HEK293T (cell line): ENCODE measurements around the gene DEFB121.

Experiments
- CTCF ChIA-PET: fragments of 350-600 bp; formaldehyde crosslinking; extraction: SDS; loops from one replicate; lab custom pipeline; 2021; ENCODE audit warnings: antibody characterized with exemption, inconsistent platforms; lab: Yijun Ruan, JAX
- POLR2A ChIA-PET: fragments of 350-600 bp; formaldehyde crosslinking; extraction: SDS; loops from one replicate; lab custom pipeline; 2020; ENCODE audit warnings: antibody characterized with exemption, inconsistent platforms; lab: Yijun Ruan, JAX
- DNase-seq: peaks from one replicate; pipeline ENCODE4 v3.0.0; 2012; ENCODE audit warnings: mixed read lengths; ENCODE audit errors: extremely low spot score
- ARNT ChIP-seq: fragments of 450-650 bp; IDR thresholded peaks from 2 replicates; pipeline ENCODE4 v1.6.1; 2017; ENCODE audit warnings: mild to moderate bottlenecking
- BHLHE40 ChIP-seq: fragments of 450-650 bp; IDR thresholded peaks from 2 replicates; pipeline ENCODE4 v1.6.1; 2016; ENCODE audit warnings: mild to moderate bottlenecking, moderate library complexity, borderline replicate concordance
- CTBP1 ChIP-seq: fragments of 450-650 bp; IDR thresholded peaks from 2 replicates; pipeline ENCODE4 v1.6.1; 2016; ENCODE audit warnings: borderline replicate concordance
- ELF4 ChIP-seq: fragments of 450-650 bp; IDR thresholded peaks from 2 replicates; pipeline ENCODE4 v1.6.1; 2017; ENCODE audit warnings: antibody characterized with exemption
- FOXA1 ChIP-seq: fragments of 450-650 bp; IDR thresholded peaks from 2 replicates; pipeline ENCODE4 v1.6.1; 2016; ENCODE audit warnings: mild to moderate bottlenecking
- FOXK2 ChIP-seq: fragments of 450-650 bp; IDR thresholded peaks from 2 replicates; pipeline ENCODE4 v1.6.1; 2016; ENCODE audit warnings: mild to moderate bottlenecking
- FOXM1 ChIP-seq: fragments of 450-650 bp; IDR thresholded peaks from 2 replicates; pipeline ENCODE4 v1.6.1; 2017; ENCODE audit warnings: mild to moderate bottlenecking, borderline replicate concordance
- HDGF ChIP-seq: fragments of 450-650 bp; IDR thresholded peaks from 2 replicates; pipeline ENCODE4 v1.6.1; 2017; ENCODE audit warnings: antibody characterized with exemption, borderline replicate concordance
- L3MBTL2 ChIP-seq: fragments of 450-650 bp; conservative IDR thresholded peaks from 2 replicates; pipeline ENCODE4 v1.6.1; 2016; ENCODE audit warnings: mild to moderate bottlenecking
- LEF1 ChIP-seq: fragments of 450-650 bp; IDR thresholded peaks from 2 replicates; pipeline ENCODE4 v1.6.1; 2017; ENCODE audit warnings: mild to moderate bottlenecking, borderline replicate concordance
- NFRKB ChIP-seq: fragments of 450-650 bp; IDR thresholded peaks from 2 replicates; pipeline ENCODE4 v1.6.1; 2016; ENCODE audit warnings: mild to moderate bottlenecking, moderate library complexity
- PKNOX1 ChIP-seq: fragments of 450-650 bp; IDR thresholded peaks from 2 replicates; pipeline ENCODE4 v1.6.1; 2016
- SP1 ChIP-seq: fragments of 450-650 bp; IDR thresholded peaks from 2 replicates; pipeline ENCODE4 v1.6.1; 2017
- SUZ12 ChIP-seq: fragments of 450-650 bp; IDR thresholded peaks from 2 replicates; pipeline ENCODE4 v1.6.1; 2016; ENCODE audit warnings: mild to moderate bottlenecking
- TARDBP ChIP-seq: fragments of 450-650 bp; IDR thresholded peaks from 2 replicates; pipeline ENCODE4 v1.6.1; 2016
- ZNF384 ChIP-seq: fragments of 450-650 bp; IDR thresholded peaks from 2 replicates; pipeline ENCODE4 v1.6.1; 2016

The DEFB121 gene

GRCh38 chr20:31406115-31406514 lies at the start of gene DEFB121:
DEFB121 (minus strand) TSS chr20:31406215; CDS start chr20:31406152, 63 bp downstream.
- DNase-seq: no peak
- TF ChIP-seq L3MBTL2: no peak
- TF ChIP-seq CTBP1: no peak
- no peak for TF ChIP-seq SUZ12
- TF ChIP-seq HDGF: no peak
- TF ChIP-seq FOXK2: no peak
- TF ChIP-seq PKNOX1: no peak
- TF ChIP-seq ZNF384: no peak
- POLR2A ChIA-PET: no interaction called here
- CTCF ChIA-PET: no interaction called here

- CTCF ChIA-PET: interaction anchor here (2.1 kb wide), 1 partner anchor 49 kb away, joined by 6 read pairs; no protein-coding TSS in a partner anchor
- POLR2A ChIA-PET: no interaction called here
- no peak for TF ChIP-seq TARDBP
- no peak for TF ChIP-seq FOXM1
- TF ChIP-seq SUZ12: no peak
- TF ChIP-seq LEF1: no peak
- TF ChIP-seq L3MBTL2: no peak
- TF ChIP-seq NFRKB: no peak
- TF ChIP-seq SP1: no peak
- no peak for TF ChIP-seq PKNOX1
- no peak for TF ChIP-seq HDGF
- no peak for TF ChIP-seq FOXA1
- no peak for TF ChIP-seq ARNT
- no peak for TF ChIP-seq CTBP1
- no peak for TF ChIP-seq BHLHE40
- TF ChIP-seq ELF4: no peak
- TF ChIP-seq ZNF384: no peak
- TF ChIP-seq FOXK2: no peak
- no peak for DNase-seq
Measured at GRCh38 chr20:31454361-31454760, 48.3 kb upstream of the DEFB121 start.

GRCh38 chr20:31452575-31452974 lies 46.6 kb upstream of the DEFB121 start:
- DNase-seq: no peak
- ChIA-PET CTCF (no interaction called here), POLR2A (no interaction called here)
- no peak for TF ChIP-seq SP1
- TF ChIP-seq L3MBTL2: no peak
- TF ChIP-seq ZNF384: no peak
- no peak for TF ChIP-seq CTBP1
- no peak for TF ChIP-seq BHLHE40
- no peak for TF ChIP-seq LEF1
- TF ChIP-seq HDGF: no peak
- no peak for TF ChIP-seq PKNOX1
- TF ChIP-seq FOXM1: no peak
- TF ChIP-seq SUZ12: no peak

- TF ChIP-seq L3MBTL2: no peak
- TF ChIP-seq CTBP1: no peak
- TF ChIP-seq PKNOX1: no peak
- TF ChIP-seq ELF4: no peak
- TF ChIP-seq FOXK2: no peak
- no peak for TF ChIP-seq ZNF384
- TF ChIP-seq NFRKB: no peak
- no peak for TF ChIP-seq HDGF
- no peak for TF ChIP-seq FOXM1
- TF ChIP-seq ARNT: no peak
- no peak for TF ChIP-seq FOXA1
- no peak for TF ChIP-seq SP1
- TF ChIP-seq LEF1: no peak
- TF ChIP-seq TARDBP: no peak
- no peak for TF ChIP-seq SUZ12
- no peak for TF ChIP-seq BHLHE40
- DNase-seq: no peak
- ChIA-PET CTCF (interaction anchor here (0.5 to 1.0 kb wide), 3 partner anchors 10 to 68 kb away, joined by 3 to 4 read pairs (median 4); partner anchors contain the start of gene DEFB123), POLR2A (no interaction called here)
Measured at GRCh38 chr20:31449511-31450414, 43.7 kb upstream of the DEFB121 start.

- no peak for DNase-seq
- ChIA-PET POLR2A (no interaction called here), CTCF (no interaction called here)
- no peak for TF ChIP-seq LEF1
- no peak for TF ChIP-seq ARNT
- no peak for TF ChIP-seq BHLHE40
- TF ChIP-seq ELF4: no peak
- no peak for TF ChIP-seq TARDBP
- no peak for TF ChIP-seq FOXM1
- no peak for TF ChIP-seq NFRKB
- no peak for TF ChIP-seq FOXA1
- no peak for TF ChIP-seq PKNOX1
- no peak for TF ChIP-seq ZNF384
- no peak for TF ChIP-seq L3MBTL2
- TF ChIP-seq CTBP1: no peak
- TF ChIP-seq SP1: no peak
Measured at GRCh38 chr20:31446084-31446819, 40.2 kb upstream of the DEFB121 start.
